SK-MEL-5 (cell line): ENCODE results near the gene COPS6. TPM values are rescaled to one million over a fixed set of nuclear protein-coding genes. Genes with fewer than 3 reads are reported as not detected.

ENCODE experiments used
- DNase-seq: peaks from one replicate; pipeline ENCODE4 v3.0.0-alpha.2; 2016; ENCODE audit warnings: low read depth, low spot score
- in situ Hi-C: cut with HindIII; loops from 2 replicates; pipeline ENCODE4 v1.10.0; 2016; ENCODE audit warnings: low sequenced_read_pairs, high pct_unique_total_duplicates, low pct_unique_long_range_greater_than_20kb
- small RNA-seq, 2 experiments: library from RNA; depleted of rRNA; stranded (forward); fragments of <200 nt; gene quantifications; one replicate each; pipeline ENCODE3, GENCODE V24; 2014
- total RNA-seq: library from RNA; depleted of rRNA; stranded (reverse); fragments of >200 nt; shearing (Covaris generic); gene quantifications from 2 replicates; pipeline ENCODE4 v1.2.3, GENCODE V29; 2014; rRNA removed

COPS6 gene
- total RNA-seq, 1 experiment from 2014 or later: 75.2 TPM

DNA sequence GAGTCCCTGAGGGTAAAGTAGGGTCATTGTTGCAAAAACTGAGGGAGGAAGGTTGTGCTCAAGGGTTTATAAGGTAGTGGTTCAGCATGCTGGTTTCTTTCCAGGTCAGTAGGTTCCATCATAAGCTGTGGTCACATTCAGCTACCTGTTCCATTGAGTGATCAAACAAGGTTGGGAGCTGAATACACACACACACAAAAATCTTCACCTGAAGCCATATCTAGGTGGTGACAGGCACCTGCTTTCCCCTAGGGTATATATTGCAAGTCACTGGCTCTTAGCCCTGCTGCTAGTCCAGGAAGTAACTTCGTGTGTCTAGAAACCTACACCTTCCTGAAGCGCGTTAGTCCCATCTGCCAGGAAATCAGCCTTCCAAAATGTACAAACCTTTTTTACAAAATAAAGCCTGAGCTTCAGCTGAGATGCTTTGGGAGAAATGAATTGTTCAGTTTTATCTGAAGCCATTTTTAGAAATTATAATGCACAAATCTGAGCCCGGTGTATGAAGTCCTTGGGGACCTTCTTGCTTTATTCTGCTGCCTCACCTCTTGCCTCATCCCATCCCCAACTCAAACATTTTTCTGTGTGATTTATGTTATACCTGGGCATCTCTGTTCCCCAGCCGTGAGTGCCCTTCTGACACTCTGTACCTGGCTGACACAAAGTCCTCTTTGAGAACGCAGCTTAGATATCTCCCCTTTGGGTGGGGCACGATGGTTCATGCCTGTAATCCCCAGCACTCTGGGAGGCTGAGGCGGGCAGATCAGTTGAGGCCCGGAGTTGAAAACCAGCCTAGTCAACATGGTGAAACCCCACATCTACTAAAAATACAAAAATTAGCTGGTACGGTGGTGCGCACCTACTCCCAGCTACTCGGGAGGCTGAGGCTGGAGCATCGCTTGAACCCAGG lies 49.3 kb downstream of the COPS6 start:
- in situ Hi-C loops: no loop called here
- DNase-seq: no peak

DNA sequence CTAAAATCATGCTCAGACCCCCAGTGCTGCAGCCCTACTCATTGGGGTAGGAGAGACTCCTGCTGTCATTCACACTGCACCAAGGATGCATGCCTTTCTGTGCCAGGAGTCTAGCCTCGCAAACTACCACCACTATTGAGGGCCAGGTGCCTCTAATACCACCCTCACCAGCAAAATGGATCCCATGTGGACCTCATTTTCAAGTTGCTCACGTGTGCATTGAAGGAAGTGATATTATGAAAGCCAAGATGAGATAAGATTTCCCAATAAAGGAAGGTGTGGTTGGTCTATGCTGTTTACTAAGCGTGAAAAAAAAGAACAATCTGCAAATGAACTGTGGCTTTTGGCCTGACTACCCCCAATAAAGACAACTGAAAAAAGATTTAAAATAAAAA lies 52.8 kb downstream of the COPS6 start:
- no peak for DNase-seq
- in situ Hi-C loops: no loop called here

Small RNA genes lying within 50 kb of the gene (small RNA-seq; reads per million reads assigned to genes)
- 1.3 to 31.6 reads per million in 2 experiments for gene MIR106B
- 7.7 to 617 reads per million in 2 experiments for gene MIR25
- gene MIR93: 3.1 to 195 reads per million in 2 experiments

Other genes starting within 250 kb of the COPS6 start
- not detected in 2 replicates for gene OR2AE1, start 211.9 kb upstream of the COPS6 start, total RNA-seq
- gene TRIM4, start 169.4 kb upstream of the COPS6 start, total RNA-seq: not detected in 2 replicates
- 0.29 and 1.0 TPM in 2 replicates for gene GJC3, start 159.3 kb upstream of the COPS6 start, total RNA-seq
- gene AZGP1, start 112.9 kb upstream of the COPS6 start, total RNA-seq: 1.1 and 1.8 TPM in 2 replicates
- 34.7 and 37.2 TPM in 2 replicates for gene ZKSCAN1, start 73.4 kb upstream of the COPS6 start, total RNA-seq
- 21.3 and 22.8 TPM in 2 replicates for gene ZSCAN21, start 39.2 kb upstream of the COPS6 start, total RNA-seq
- gene ZNF3, start 7.2 kb upstream of the COPS6 start, total RNA-seq: 32.0 and 35.2 TPM in 2 replicates
- gene MCM7, start 12.4 kb downstream of the COPS6 start, total RNA-seq: 163 and 176 TPM in 2 replicates
- 15.9 and 16.4 TPM in 2 replicates for gene AP4M1, start 12.7 kb downstream of the COPS6 start, total RNA-seq
- gene TAF6, start 30.4 kb downstream of the COPS6 start, total RNA-seq: 27.3 and 33.6 TPM in 2 replicates
- 21.7 and 21.9 TPM in 2 replicates for gene CNPY4, start 30.7 kb downstream of the COPS6 start, total RNA-seq
- gene MBLAC1, start 38.0 kb downstream of the COPS6 start, total RNA-seq: 2.2 and 4.1 TPM in 2 replicates
- 165 and 169 TPM in 2 replicates for gene LAMTOR4, start 59.9 kb downstream of the COPS6 start, total RNA-seq
- gene TRAPPC14, start 69.8 kb downstream of the COPS6 start, total RNA-seq: 11.2 and 14.1 TPM in 2 replicates
- 1.9 and 2.6 TPM in 2 replicates for gene GAL3ST4, start 79.6 kb downstream of the COPS6 start, total RNA-seq
- 3.2 and 4.7 TPM in 2 replicates for gene GPC2, start 88.4 kb downstream of the COPS6 start, total RNA-seq
- gene STAG3, start 88.9 kb downstream of the COPS6 start, total RNA-seq: 3.4 and 5.7 TPM in 2 replicates
- not detected in 2 replicates for gene PVRIG, start 131.0 kb downstream of the COPS6 start, total RNA-seq
- gene SPDYE3, start 218.7 kb downstream of the COPS6 start, total RNA-seq: 0.05 TPM in 1 of 2 replicates, not detected in the other